C1 segment of cervical spinal cord (tissue), 14 donors: ENCODE measurements around the gene MAPKAP1.

ENCODE experiments used
- DNase-seq, 14 donors: peaks; one replicate each; lab custom pipeline; 2025; lab: John Stamatoyannopoulos, UW

The MAPKAP1 gene

DNA sequence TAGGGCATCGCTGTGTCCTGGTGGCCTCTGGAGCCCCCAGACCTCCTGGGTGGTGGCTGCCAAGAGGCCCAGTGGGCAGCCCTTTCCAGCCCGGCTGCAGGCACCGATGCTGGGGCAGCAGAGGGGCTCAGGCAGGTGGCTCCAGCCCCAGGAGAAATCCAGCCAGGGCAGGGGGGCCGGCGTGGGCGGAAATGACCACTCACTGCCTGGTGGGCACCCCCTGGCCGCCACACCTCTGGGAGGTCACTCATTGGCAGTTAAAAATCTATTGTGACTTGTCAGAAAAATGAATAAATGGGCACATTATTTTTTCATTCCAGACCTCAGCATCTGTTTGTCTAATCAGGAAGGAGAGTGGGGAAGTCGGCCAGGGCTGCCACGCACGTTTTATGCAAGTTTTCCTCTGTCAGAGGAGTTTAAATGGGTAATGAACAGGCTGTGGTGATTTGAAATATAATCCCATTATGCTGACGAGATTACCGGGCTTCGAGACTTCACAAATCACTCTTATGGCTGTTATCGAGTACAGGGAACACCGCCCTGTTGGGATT is 273.5 kb downstream of the MAPKAP1 start:
- DNase-seq = no peak

DNA sequence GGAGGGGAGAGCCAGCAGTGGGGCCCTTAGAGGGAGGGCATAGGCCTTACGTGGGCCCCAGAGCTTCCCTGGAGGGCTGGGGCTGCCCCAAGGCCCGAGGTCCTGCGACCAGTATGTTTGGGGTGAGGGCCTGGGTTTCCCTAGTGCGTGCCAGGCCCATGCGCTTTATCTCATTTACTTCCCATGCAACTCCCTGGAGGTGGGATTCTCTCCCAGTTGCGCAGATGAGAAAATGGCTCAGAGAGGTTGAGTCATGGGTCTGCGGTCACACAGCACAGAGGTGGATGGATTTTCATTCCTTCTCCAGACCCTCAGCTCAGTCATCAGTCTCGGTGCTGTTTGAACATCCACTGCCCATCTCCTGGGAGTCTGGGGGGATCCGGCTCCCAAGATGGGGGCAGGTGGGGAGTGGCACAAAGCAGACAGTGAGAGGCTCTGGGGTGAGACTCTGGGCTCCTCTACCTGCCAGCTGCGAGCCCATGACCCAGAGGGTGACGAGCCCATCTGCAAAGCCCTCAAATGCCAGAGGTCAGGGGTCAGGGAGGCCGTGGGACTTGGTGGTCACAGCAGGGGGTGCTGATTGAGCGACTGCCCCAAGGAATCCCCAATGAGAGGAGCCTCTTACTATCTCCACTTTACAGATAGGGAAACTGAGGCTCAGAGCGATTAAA is 274.2 kb downstream of the MAPKAP1 start:
- DNase-seq = no peak

- DNase-seq = no peak
These were observed 275.2 kb downstream of the MAPKAP1 start for GRCh38 chr9:125431741-125432271.

DNA sequence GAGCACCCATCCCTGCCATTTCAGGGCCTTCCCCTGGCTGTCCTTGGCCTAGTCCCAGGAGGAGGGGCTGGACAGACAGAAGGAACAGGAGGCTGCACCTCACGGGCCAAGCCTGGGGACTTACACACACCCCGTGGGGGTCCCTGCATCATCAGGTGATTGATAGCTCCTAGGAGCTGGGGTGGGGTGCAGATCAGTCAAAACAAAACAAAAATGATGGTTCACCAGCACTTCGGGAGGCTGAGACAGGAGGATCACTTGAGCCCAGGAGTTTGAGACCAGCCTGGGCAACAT is 276.0 kb downstream of the MAPKAP1 start:
- no peak for DNase-seq

- no peak for DNase-seq
These were observed 276.6 kb downstream of the MAPKAP1 start for GRCh38 chr9:125430161-125431011.

GRCh38 chr9:125429476-125430160 is 277.4 kb downstream of the MAPKAP1 start:
- DNase-seq = no peak

GRCh38 chr9:125428902-125429467 is 278.0 kb downstream of the MAPKAP1 start:
- DNase-seq = no peak

DNA sequence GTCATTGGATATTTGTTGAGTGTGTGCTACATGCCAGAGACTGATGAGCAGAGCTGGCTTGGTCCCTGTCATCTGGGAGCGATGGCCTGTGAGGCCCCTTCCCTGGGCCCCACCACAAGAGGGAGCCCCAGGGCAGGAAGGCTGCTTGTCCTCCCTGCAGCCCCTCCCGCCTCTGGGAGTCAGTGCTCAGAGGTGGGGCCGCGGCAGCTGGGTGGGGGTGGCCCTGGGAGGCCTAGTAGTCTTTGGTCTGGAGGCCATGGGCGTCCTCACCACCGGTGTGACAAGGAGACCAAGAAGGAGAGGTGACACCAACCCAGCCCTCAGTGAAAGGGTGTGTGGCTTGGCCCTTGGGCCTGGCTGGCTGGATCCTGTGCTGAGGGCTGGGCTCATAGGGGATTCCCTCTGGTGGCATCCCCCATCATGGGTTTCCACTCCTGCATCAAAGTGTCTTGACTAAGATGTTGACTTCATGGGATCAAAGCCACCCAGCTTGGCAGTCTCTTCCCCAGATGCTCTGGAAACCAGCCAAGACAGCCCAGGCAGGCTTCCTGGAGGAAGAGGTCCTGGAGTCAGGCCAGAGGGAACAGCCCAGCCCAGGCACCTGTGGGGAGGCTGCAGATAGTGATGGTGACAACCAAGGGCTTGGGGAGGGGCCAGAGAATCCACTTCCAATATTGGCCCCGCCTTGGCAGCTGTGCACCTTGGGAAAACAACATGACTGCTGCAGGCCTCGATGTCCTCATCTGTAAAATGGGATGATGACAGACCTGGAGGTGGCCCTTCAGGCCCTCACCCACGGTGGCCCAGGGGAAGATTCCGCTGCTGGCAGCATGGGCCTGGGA is 278.7 kb downstream of the MAPKAP1 start:
- no peak for DNase-seq

- DNase-seq = no peak
These were observed 279.5 kb downstream of the MAPKAP1 start for GRCh38 chr9:125427556-125427955.

GRCh38 chr9:125426926-125427325 is 280.1 kb downstream of the MAPKAP1 start:
- no peak for DNase-seq

DNA sequence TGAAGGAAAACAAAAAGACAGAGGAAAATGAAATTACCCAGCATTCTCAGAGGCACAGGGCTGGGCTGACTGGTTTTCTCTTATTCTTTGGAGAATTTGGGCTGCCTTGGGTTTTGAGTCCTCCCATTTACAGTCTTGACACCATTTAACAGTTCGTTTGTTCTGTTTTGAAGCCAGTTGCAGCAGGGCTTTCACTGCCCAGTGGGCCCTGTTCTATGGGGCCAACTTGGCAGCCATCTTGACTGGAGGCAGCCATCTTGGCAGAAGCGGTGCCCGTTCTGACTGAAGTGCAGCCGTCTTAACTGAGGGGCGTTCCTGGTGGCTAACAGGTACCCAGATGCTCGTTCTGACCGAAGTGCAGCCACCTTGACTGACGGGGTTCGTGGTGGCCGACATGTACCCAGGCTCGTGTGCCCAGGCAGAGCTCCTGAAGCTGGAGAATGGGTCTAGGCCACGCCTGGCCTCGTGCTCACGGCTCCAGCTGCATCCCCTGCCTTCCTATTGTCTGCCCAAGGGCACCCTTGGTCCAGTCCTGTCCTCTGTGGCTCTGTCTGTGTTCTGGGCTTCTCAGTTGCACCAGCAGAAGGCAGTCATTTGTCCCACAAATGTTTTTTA is 281.0 kb downstream of the MAPKAP1 start:
- no peak for DNase-seq

GRCh38 chr9:125425170-125425897 is 281.7 kb downstream of the MAPKAP1 start:
- DNase-seq = no peak

GRCh38 chr9:125423964-125424363 is 283.0 kb downstream of the MAPKAP1 start:
- no peak for DNase-seq

GRCh38 chr9:125422853-125423252 is 284.2 kb downstream of the MAPKAP1 start:
- DNase-seq = no peak

GRCh38 chr9:125421591-125422181 is 285.3 kb downstream of the MAPKAP1 start:
- DNase-seq = no peak

DNA sequence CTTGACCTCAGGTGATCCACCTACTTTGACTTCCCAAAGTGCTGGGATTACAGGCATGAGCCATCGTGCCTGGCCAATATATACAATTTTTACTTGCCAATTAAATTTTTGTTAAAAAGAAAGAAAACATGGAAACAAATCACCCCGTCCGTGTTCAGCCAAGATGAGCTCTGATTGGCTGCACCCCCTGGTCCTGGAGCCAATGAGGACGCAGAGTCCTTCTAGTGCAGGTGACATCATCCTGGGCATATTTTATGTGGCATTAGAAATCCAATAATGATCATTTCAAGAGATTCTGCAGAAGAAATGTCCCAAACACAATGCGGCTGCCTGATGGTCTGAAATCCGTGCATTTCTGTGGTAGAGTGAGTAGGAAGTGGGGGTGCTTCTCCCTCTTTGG is 285.8 kb downstream of the MAPKAP1 start:
- no peak for DNase-seq

GRCh38 chr9:125418404-125418803 is 288.6 kb downstream of the MAPKAP1 start:
- DNase-seq = no peak

DNA sequence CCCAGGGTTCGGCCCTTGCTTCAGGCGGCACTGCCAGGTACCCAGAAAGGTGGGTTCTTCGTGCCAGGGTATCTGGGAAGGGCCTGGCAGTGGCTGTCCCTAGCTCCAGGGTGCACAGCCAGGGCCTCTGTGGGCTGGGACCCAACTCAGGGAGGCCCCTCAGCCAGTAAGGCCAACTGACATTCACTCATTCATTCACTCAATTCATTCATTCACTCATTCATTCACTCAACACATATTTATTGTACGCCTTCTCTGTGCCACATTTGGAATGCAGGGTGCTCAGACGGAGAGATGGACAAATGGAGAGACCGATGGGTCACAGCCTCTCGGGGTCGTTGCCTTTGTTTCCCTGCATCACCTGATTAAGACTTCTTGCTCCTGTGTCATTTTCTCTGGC is 290.5 kb downstream of the MAPKAP1 start:
- DNase-seq = no peak
